OCI-M2 (cell line): Measurements from ENCODE around the gene PAIP2.

ENCODE experiments used
- DNase-seq: peaks from one replicate; lab custom pipeline; 2025; ENCODE audit not compliant: unreplicated experiment; lab: John Stamatoyannopoulos, UW

PAIP2 gene

DNA sequence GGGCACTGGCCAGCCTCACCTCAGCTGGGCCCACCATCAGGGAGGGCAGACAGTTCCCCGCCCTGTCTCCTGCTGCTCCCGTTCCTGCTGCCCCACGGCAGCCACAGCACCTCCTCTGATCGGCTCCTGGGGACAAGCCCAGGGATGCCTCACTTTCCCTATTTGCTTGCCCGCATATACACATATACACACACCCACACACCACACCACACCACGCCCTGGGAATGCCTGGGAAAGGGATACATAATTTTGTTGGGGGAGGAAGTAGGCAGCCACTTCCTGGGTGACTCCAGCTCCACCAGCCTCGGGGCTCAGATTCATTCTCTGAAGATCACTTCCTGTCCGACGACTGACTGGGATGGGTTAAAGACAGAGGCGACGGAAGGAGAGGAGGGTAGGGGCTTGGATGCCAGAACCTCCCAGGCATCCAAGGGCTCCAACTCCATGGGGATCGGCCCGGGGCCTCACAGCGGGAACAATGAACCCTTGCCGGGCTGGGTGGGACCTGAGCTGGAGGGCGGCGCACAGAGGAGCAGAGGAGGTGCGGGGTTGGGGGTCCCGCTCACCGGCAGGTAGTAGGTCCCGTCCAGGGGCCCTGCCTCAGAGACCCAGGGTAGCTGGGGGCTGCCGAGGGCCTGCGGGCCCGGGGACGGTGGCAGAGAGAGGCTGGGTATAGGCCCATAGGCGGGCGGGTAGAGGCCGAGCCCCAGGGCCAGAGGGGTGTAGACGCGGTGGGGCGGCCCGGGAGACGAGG, 50.1 kb downstream of the PAIP2 start:
- no peak for DNase-seq

DNA sequence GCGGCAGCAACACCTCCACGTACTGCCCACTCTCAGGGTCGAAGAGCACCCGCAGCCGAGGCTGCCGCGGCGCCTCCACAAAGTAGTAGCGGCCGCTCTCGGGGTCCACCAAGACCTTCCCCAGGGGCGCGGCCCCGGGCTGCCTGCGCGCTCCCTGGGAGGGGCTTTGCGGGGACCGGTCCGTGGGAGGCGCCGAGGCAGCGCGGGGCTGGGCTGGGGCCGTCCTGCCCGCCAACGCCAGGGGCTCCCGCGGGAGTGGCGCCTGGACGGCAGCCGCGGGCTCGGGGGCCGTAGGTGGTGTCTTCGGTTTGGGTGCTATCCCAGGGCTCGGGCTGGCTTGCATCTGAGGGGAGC, 50.6 kb downstream of the PAIP2 start:
- DNase-seq = no peak

DNA sequence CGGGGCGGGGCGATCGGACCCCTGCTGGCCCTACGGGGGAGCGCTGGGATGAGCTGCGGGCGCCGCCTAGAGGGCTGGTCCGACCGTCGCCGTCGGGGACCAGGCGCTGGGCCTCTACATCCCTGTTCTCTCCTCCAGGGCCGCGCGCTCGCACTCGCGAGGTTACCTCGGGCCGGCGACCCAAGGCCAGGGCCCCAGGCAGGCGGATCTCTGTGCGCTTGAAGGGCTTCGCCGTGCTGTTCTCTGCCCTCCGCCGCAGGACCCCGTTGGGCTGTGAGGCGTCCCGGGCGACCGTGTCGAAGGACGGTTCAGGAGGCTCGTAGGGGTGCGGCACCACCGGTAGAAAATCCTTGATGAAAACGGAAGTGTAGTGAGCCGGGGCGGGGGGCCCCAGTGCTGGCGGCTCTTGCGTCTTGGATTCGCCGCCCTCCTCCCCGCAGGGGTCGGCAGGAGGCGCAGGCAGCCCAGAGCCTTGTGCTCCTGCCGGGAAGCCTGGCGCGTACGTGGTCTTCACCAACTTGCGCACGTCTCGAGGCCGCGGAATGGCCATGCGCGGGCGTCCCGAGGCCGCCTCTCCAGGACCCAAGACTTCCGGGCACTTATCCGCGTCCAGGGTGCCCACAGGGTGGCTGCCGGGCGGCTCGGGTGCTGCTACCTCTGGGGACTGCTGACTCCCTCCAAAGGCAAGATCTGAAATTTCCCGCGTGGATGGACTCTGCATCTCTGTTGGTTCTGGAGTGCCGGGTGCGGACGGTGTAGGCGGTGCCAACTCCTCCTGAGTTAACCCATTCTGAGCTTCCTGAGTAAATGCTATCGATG, 51.2 kb downstream of the PAIP2 start:
- DNase-seq = no peak

DNA sequence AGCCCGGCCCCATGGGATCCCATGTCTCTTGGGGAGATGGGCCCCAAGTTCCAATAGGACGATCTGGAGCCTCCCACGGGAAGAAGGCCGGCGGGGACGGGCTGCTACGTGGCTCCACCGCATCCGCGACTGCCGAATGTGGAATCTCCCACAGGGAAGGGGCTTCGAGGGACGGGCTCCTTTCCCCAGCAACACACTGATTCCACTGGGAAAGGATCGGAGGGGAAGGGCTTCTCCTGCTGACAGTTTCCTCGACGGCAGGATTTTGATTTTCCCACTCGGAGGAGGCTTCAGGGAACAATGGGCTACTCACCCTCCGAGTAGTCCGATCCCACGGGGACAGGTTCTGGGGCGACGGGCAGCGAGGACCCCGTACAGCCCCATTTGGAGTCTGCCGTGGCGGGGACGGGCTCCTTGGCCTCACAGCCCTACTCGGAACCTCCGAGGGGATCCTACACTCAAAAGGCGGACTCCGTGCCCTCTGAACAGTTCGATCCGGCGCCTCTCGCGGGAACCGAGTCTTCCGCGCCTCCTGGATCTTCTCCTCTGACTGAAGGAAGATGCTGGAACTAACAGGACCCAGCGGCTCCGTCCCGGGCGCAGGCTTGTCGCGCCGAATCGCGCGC, 52.0 kb downstream of the PAIP2 start:
- DNase-seq = no peak

DNA sequence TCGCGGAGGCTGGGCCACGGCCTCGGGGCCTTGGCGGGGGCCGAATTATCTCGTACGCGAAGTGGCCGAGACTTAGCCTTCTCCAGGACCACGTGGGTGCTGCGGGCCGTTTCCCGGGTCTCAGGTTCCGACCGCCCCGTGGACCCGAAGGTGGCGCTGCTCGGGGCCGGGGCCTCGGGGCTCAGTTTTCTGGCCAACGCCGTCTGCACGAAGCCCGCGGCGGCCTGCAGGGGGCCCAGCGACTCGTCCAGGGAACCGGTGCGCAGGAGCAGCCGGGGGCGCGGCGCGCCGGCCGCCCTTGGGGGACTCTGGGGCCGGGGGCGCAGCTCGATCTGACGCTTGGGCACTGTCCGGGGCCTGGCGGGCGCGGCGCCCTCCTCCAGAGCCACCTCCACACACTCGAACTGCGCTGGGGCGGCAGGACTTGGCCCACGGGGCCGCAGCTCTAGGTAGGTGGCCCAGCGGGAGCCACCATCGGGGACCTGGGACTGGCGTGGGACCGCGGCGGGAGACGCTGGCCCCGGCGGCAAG, 52.5 kb downstream of the PAIP2 start:
- DNase-seq = no peak

DNA sequence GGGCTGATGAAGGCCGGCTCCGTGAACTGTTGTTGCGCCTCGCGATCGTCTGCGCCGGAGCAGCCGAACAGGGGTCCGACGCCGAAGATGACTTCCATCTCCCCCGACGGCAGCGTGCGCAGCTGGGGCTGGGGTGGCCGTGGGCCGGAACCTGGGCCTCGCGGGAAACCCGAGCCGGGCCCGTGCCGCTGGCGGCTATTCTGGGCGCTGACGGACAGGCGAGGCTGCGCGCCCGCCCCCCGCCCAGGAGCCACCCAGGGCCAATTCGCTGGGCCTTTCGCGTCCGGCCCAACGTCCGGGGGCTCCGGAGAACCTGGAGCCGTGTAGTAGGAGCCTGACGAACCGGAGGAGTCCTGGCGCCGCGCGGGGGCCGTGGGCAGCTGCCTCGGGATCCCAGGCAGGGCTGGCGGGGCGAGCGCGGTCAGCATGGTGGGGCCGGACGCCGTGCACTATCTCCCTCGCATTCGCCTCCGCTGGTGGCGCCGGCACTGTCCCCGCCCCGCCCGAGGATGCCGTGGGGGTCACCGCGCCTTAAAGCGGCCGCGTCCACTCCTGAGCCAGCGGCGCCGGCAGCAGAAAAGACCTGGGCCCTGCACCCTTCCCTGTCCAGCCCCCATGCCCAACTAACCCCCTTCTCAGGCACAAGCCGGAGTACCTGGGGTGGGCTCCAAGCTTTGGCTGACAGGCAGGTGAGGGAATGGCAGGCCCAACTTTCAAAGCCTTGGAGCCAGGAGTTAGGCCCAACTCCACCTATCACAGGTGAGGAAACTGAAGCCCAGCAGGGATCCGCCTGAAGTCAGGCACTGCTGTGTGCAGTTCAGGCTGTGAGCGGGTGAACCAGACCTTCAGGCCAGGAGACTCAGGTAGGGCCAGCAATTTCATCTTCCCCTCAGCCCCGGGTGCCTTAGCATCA, 53.3 kb downstream of the PAIP2 start, which contains the start of gene PROB1:
Gene PROB1, minus strand, starts transcription at position 451 of the 913 bp plus-strand sequence. Its CDS starts 23 bp downstream, at position 428.
- no peak for DNase-seq

DNA sequence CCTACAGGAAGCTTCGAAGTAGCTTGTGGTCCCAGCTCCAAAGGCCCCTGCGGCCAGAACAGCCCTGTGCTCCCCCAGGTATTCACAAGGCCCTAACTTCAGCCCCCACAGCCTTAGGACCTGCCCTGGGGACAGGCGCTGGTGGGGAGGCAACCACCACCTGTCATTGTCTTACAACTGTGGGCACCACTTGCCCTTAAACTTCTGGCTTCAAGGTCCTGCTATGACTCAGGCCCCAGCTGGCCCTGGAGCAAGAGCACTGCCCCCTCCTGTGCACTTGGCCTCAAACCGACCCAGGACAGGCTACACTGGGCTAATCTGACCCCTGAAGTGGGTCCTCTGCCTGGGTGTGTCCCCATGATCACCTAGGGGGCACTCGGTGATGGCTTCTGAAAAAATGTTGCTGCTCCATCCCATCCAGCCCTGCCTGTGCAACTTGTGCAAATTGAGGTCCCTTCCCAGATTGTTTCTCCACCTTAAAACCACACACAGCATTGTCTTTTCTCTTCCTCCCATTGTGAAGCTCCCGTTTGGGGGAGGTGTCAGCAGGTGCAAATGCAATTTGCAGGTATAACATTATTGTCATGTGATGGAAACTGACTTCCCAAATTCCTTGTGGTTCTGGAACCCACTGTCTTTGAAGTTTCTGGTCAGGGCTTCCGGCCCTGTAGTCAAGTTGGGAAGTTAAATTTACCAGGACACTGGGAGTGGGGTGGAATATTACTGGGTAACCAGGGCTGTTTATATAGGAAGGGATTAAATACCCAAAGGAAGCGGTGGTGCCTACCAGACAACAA, 54.4 kb downstream of the PAIP2 start:
- DNase-seq = no peak

DNA sequence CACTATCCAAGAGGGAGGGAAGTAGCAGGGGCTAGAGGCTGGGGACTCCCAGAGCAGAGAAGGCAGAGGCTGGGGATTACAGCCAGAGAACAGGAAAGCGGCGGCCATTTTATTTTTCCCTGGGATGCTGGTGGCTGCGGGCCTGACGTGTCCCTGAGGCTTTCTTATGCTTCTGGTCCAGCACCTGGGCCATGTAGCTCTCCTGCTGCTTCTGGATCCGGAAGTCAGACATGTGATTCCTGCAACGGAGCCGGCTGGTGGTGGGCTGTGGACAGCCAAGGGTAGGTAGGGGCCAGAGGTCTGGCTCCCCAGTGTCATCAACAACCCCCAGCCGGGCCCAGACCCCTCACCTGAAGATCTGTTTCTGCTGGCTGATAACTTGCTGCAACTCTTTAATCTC, 55.0 kb downstream of the PAIP2 start:
- DNase-seq = no peak

DNA sequence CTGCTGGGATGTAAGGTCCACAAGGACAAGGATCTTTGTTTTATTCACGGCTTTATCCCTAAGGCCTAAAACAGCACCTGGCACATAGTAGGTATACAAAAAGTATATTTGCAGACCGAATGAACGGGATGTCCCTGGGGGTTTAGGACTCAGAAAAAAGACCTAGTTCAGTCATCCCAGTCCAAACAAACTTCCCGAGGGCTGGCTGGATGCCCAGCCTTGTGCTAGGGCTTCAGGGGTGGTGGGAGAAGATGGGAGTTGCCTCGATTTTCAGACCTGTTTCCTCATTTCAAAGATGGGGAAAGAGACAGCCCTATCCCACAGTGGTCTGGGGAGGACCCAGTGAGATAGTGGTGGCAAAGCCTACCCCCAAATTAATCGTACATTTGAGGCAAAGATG, 56.3 kb downstream of the PAIP2 start:
- DNase-seq = no peak

DNA sequence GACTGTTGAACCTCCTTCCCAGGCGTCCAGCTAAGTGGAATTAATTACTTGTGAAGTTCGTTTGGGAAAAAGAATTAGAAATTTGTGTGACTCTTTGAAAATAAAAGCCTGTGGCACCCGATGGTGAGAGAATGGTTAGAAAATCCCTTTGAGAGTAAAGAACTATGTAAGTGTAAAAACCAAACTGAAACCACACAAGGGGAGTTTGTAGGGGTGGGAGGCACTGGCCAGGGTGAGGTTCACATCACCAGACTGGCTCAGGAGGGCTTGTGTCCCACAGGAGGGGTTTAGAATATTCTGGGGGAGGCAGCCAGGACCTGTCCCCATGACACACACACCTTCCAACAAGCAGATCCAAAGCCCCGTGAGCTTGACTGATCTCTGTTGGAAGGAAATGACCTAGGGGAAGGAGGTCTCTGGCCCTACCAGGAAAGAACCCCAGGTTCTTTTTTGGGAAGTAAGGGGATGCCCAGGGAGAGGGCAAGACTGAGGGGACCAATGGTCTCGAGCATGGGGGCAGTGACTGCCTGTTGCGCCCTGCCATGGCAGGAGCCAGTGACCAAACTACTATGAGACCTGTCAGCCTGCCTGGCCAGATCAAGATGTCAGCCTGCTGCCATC, 58.0 kb downstream of the PAIP2 start:
- DNase-seq = no peak

DNA sequence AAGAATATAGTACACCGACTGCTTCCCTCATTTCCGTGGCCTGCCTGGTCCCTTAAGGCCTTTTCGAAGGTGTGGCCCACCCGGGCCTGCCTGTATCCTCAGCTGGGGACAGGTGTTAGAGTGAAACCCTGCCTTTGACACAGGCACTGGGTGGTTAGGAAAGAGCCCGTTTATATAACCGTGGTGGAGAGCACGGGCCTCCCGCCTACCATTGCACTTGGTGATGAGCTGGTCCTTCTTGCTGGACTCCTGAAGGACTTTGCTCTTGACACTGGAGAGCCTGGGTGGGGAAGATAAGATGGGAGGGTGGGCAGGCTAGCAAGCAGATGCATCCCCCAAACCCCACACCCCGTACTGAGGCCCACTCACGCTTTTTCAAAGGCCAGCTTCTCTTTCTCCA, 59.9 kb downstream of the PAIP2 start:
- no peak for DNase-seq

DNA sequence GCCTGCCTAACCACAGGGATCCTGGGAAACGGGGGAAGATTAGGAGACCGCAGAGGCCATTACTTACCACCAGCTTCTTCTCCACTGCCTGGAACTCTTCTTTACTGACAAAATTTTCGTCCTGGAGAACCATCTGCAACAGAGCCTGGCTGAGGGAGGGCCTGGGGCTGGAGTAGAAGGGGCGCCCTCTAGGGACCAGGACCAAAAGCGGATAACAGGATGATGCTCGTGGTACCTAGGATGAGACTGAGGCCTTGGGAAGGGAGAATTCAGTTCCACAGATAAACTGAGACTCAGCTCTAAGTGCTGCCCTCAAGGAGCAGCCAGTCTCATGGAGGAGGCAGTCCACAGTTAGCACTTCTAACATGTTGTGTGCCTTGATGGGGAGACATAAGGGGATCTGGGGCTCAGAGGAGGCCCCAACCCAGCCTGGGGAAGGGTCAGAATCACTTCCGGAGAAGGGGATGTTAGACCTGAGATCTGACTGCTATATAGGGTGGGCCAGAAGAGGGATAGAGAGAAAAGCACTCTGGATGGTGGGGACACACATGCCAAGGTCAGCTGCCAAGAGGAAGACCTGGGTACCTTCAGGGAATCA, 61.0 kb downstream of the PAIP2 start:
- DNase-seq = no peak

DNA sequence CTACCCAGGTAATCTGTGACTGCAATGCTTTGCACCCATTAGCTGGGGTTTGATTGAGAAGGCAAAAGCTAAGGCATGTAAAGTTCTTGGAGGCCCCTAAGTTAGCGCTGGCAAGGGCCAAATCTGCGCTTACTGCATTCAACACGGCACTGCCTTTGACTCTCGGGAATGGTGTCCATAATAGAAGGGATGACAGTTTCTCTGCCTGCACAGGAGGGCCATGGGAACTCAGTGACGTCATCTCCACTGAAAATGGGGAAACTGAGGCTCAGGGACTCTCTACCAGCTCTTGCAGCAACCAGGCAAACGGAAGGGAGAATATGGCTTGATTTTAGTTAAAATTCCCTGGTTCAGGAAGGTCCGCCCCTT, 61.7 kb downstream of the PAIP2 start:
- DNase-seq = no peak

DNA sequence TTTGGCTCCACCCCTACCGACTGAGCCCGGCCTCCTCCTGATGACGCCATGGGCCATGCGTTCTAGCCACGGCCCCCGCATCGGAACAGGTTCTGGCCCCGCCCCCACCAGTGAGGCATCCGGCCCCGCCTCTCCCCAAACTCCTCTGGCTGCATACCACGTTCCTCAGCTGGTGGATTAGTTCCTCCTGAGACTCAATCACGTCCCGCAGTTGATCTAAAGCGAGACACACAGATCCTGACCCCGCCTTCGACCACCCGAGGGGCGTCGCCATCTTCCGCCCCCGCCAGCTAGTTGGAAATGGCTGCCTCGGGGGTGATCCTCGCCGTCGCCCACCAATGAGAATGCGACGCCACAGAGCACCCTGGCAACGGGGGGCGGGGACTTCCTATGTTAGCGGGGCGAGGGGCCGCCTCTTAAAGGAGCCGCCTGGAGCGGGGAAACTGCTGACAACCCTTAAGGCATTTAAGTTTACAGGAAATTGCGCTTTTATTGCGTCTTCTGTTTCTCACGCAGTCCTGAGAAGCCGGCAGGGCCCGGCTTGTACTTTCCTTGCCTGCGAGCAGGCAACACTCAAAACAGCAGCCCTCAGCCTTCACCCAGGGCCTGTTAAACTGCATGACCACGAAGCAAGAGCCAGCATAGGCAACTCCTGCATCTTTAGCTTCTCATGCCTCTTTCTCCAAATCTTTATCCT, 62.3 kb downstream of the PAIP2 start, which contains the start of gene SPATA24:
Gene SPATA24, minus strand, starts transcription at position 303 of the 697 bp plus-strand sequence. Its CDS starts 29 bp downstream, at position 274.
- DNase-seq = peak; percentile 81

DNA sequence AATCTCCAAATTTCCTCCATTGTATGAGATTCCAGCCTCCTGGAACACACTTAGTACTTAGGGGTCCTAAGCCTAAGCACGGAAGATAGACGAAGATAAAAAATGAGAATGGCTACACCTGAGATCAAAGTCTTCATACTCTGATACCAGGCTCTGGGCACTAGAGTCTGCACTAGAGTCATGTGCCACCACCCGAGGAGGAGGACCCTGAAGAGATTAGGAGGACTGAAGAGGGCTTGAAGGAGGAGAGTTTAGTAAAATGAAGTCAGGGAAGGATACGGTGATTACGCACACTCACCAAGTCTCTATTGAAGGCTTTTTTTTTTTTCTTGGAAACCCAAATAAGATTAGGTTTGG, 62.8 kb downstream of the PAIP2 start:
- DNase-seq = no peak

DNA sequence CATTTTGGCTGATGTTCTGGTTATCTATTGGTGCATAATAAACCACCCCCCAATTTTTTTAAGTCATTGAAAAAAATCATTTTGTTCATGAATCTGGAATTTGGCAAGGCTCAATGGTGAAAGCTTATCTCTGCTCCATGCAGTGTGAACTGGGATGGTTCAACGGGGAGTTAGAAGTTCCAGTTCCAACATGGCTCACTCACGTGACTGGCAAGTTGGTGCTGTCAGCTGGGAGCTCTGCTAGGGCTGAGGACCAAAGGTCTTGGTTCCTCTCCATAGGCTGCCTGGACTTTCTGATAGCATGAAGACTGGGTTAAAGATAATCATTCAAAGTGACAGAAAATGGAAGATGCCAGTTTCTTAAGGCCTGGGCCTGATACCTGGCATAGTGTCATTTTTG, 65.3 kb downstream of the PAIP2 start:
- no peak for DNase-seq

DNA sequence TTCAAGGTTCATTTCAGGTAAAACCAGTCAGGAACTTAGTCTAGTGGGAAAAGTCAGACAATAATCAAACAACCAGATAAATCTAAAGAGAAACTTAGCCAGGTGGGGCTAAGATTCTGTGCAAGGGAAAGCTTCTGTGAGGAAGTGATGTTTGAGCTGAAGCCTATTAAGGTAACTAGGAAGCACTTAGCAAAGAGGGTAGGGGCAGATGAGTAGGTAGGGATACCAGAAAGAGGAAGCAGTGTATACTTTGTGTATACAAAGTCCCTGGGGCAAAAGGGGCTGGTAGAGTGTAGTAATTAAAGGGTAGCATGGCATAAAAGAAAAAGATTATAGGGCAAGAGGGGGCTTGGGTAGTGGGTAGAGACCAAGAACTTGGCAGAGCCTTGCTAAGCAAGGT, 65.9 kb downstream of the PAIP2 start:
- no peak for DNase-seq

DNA sequence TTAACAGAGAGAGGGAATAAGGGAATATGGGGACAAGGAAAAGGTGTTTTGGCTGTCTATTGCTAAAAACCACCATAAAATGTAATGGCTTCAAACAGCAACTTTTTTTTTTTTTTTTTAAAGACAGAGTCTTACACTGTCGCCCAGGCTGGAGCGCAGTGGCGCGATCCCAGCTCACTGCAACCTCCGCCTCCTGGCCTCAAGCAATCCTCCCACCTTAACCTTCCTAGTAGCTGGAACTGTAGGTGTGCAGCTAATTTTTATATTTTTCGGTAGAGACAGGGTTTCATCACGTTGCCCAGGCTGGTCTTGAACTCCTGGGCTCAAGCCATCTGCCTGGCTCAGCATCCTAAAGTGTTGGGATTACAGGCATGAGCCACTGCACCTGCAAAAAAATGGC, 66.5 kb downstream of the PAIP2 start:
- DNase-seq = no peak
